AG04450 (cell line): ENCODE results near the gene LCN12. TPM values are rescaled to one million over a fixed set of nuclear protein-coding genes. Genes with fewer than 3 reads are reported as not detected.

Experiments used
- CTCF ChIA-PET: fragments of 300-600, 350-600 bp; formaldehyde crosslinking; extraction: SDS; loops from one replicate; lab custom pipeline; 2022; ENCODE audit warnings: antibody characterized with exemption, inconsistent platforms; lab: Charles Lee
- POLR2A ChIA-PET: fragments of 350-600 bp; formaldehyde crosslinking; extraction: SDS; loops from one replicate; lab custom pipeline; 2021; ENCODE audit warnings: antibody characterized with exemption, inconsistent platforms; lab: Yijun Ruan, JAX
- DNase-seq: peaks from one replicate; pipeline ENCODE4 v3.0.0-alpha.2; 2011; ENCODE audit warnings: low read depth, low spot score
- H3K27ac ChIP-seq: one replicate; pipeline ENCODE4 v1.5.1; 2012; ENCODE audit warnings: low read depth, low read length, control low read depth
- H3K27me3 ChIP-seq: one replicate; pipeline ENCODE4 v1.6.0; 2012; ENCODE audit warnings: low read length; ENCODE audit not compliant: control insufficient read depth, insufficient read depth
- H3K4me3 ChIP-seq: 2 replicates; pipeline ENCODE4 v1.5.1; 2011; ENCODE audit warnings: mild to moderate bottlenecking, low read depth, low read length, control low read depth
- H3K9me3 ChIP-seq: 2 replicates; pipeline ENCODE4 v1.5.1; 2012; ENCODE audit warnings: low read length; ENCODE audit not compliant: control insufficient read depth, insufficient read depth
- polyA plus RNA-seq: library from polyadenylated mRNA; depleted of rRNA; stranded (reverse); fragments of >200 nt; gene quantifications from 2 replicates; pipeline ENCODE4 v1.2.3, GENCODE V29; 2011
- TF ChIP-seq, protein P1 (sequence below): IDR thresholded peaks from 2 replicates; pipeline ENCODE4 v1.5.1; 2011; ENCODE audit warnings: low read depth, low read length, control low read depth, inconsistent platforms

The LCN12 gene
- polyA plus RNA-seq, 1 experiment: not detected

DNA sequence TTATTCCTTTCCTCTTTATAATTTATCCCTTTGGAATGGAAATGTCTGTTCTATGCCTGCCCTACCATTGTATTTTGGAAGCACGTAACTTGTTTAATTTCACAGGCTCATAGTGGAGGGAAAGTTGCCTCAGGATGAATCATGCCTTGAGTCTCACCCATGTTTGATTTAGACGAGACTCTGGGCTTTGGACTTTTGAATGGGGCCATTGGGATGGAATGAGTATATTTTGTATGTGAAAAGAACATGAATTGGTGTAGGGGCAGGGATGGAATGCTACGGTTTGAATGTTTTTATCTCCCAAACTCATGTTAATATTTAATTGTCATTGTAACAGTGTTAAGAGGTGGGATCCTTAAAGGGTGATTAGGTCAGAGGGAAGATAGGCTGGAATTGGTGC, 17.8 kb upstream of the LCN12 start:
- CTCF ChIA-PET: no interaction called here
- DNase-seq: no peak
- POLR2A ChIA-PET: no interaction called here
- Histone ChIP-seq H3K4me3 (no peak overlapping the region), H3K27ac (no peak overlapping the region), H3K27me3 (no peaks in the 10 kb centered on the region), H3K9me3 (no peaks in the 10 kb centered on the region; the same call in none of the 2 replicates)
- TF ChIP-seq, protein P1, sequence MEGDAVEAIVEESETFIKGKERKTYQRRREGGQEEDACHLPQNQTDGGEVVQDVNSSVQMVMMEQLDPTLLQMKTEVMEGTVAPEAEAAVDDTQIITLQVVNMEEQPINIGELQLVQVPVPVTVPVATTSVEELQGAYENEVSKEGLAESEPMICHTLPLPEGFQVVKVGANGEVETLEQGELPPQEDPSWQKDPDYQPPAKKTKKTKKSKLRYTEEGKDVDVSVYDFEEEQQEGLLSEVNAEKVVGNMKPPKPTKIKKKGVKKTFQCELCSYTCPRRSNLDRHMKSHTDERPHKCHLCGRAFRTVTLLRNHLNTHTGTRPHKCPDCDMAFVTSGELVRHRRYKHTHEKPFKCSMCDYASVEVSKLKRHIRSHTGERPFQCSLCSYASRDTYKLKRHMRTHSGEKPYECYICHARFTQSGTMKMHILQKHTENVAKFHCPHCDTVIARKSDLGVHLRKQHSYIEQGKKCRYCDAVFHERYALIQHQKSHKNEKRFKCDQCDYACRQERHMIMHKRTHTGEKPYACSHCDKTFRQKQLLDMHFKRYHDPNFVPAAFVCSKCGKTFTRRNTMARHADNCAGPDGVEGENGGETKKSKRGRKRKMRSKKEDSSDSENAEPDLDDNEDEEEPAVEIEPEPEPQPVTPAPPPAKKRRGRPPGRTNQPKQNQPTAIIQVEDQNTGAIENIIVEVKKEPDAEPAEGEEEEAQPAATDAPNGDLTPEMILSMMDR: no peak

GRCh38 chr9:136935651-136936050, 16.4 kb upstream of the LCN12 start:
- H3K4me3 ChIP-seq: no peak overlapping the region
- no peaks in the 10 kb centered on the region for H3K27me3 ChIP-seq
- ChIA-PET CTCF (no interaction called here), POLR2A (no interaction called here)
- TF ChIP-seq, protein P1: no peak
- H3K9me3 ChIP-seq: peaks cover 4% of the 10 kb centered on the region
- DNase-seq: no peak
- H3K27ac ChIP-seq: no peak overlapping the region

- Histone ChIP-seq H3K9me3 (peaks cover 10% of the 10 kb centered on the region), H3K27me3 (no peaks in the 10 kb centered on the region), H3K4me3 (no peak overlapping the region), H3K27ac (no peak overlapping the region)
- CTCF ChIA-PET: no interaction called here
- no peak for DNase-seq
- POLR2A ChIA-PET: no interaction called here
- TF ChIP-seq, protein P1: no peak
Measured at GRCh38 chr9:136936645-136937170, 15.4 kb upstream of the LCN12 start.

DNA sequence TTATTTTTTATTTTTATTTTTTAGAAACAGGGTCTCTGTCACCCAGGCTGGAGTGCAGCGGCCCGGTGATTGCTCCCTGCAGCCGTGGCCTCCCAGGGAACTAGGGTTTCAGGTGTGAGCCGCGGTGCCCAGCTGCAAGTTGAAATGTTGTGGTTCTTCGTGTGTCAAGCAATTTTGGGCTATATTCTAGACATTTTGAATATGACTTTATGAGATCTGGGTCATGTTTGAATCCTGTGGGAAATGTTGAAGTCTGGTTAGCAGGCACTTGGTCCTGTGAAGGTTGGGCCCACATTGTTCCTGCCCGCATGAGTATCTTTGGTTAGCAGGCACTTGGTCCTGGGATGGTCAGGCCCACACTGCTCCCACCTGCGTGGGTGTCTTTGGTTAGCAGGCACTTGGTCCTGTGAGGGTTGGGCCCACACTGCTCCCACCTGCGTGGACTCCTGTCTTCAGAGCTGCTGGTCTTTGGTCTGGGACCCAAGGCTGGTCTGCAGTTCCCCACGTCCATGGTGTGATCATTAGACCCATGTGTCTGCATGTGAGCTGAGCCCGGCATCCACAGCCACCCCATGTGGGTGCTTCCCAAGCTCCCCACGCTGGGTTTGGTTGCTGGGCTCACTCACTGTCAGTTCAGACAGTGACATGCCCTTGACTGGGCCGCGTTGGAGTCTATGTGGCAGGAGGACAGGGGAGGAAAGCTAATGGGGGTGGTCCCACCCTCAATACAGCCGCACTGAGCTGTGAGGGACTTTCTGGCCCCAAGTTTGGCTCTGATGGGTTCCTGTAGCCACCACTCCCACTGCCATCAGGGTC, 14.7 kb upstream of the LCN12 start:
- TF ChIP-seq, protein P1: no peak
- ChIA-PET POLR2A (no interaction called here), CTCF (interaction anchor here (1.9 kb wide), 1 partner anchor 92 kb away, joined by 5 read pairs; no protein-coding TSS in a partner anchor)
- no peak for DNase-seq
- Histone ChIP-seq H3K27me3 (no peaks in the 10 kb centered on the region), H3K27ac (no peak overlapping the region), H3K4me3 (no peak overlapping the region), H3K9me3 (peaks cover 10% of the 10 kb centered on the region)

DNA sequence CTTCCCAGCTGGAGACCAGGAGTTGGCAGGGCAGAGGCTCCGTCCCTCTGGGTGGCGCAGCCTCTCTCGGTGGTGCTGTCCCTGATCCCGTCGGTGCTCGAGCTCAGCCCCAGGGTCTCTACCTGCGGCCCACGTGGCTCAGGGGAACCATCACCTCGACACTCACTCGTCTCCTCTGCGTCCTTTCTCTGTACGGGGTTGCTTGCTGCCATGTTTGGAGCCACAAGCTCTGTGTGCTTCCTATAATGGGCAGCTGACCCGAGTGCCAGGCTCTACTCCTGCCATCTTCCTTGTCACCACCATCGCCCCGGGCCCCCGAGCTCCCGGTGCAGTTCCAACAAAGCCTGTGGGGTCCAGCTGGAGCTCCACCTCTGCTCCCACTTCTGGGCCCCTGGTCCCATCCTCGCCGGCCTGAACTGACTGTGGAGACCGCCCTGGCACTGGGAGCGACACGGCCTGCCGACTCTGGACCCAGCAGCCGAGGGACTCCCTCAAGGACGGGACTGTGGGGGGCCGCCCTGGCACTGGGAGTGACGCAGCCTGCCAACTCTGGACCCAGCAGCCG, 12.6 kb upstream of the LCN12 start:
- H3K27ac ChIP-seq: no peak overlapping the region
- DNase-seq: no peak
- ChIA-PET POLR2A (no interaction called here), CTCF (interaction anchor here (1.9 kb wide), 1 partner anchor 90 kb away, joined by 5 read pairs; no protein-coding TSS in a partner anchor)
- peaks cover 16% of the 10 kb centered on the region for H3K9me3 ChIP-seq
- no peaks in the 10 kb centered on the region for H3K27me3 ChIP-seq
- H3K4me3 ChIP-seq: no peak overlapping the region
- TF ChIP-seq, protein P1: no peak
